ENCODE data around the gene FOXP1.

DNA sequence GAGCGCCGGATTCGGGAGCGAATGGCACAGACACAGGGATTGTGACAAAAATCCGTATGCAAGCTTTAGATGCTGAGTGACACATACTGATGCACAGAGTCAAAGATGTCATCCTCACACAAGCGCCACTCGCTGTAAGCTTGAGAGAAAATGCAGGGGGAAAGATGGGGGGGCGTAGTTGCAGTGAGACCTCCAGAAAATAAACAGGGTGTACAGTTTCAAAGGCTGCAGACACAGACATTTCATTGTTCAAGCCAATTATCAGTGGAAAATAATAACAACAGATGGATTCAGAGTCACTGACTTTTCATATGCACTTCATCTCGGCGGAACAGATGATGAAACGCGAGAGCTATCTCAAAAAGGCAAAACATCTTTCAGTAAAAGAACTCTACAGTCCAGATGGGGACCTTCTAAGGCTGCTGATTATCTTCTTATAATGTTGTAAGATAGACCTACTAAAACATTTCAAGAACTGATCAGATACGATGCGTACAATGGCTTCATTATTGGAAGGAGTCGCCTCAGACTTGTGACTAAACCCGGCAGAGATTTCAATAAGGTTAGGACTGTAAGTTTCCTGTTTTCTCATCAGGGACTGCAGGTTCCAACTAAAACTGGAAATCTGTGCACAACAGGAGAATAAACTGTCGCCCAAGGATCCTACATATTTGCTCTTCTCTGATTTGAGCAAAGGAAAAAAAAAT lies 275.4 kb downstream of the FOXP1 start:
- TF ChIP-seq, protein P1, sequence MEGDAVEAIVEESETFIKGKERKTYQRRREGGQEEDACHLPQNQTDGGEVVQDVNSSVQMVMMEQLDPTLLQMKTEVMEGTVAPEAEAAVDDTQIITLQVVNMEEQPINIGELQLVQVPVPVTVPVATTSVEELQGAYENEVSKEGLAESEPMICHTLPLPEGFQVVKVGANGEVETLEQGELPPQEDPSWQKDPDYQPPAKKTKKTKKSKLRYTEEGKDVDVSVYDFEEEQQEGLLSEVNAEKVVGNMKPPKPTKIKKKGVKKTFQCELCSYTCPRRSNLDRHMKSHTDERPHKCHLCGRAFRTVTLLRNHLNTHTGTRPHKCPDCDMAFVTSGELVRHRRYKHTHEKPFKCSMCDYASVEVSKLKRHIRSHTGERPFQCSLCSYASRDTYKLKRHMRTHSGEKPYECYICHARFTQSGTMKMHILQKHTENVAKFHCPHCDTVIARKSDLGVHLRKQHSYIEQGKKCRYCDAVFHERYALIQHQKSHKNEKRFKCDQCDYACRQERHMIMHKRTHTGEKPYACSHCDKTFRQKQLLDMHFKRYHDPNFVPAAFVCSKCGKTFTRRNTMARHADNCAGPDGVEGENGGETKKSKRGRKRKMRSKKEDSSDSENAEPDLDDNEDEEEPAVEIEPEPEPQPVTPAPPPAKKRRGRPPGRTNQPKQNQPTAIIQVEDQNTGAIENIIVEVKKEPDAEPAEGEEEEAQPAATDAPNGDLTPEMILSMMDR (IDR thresholded peaks at IDR 0.05) = no peak
- TF ChIP-seq EZH2 (IDR thresholded peaks at IDR 0.05) (no peak), EZH2phosphoT487 (IDR thresholded peaks at IDR 0.05) (no peak)

Data from neural progenitor cell (in vitro differentiated cells).